ENCODE results near the gene PHLPP2.

Gene PHLPP2

DNA sequence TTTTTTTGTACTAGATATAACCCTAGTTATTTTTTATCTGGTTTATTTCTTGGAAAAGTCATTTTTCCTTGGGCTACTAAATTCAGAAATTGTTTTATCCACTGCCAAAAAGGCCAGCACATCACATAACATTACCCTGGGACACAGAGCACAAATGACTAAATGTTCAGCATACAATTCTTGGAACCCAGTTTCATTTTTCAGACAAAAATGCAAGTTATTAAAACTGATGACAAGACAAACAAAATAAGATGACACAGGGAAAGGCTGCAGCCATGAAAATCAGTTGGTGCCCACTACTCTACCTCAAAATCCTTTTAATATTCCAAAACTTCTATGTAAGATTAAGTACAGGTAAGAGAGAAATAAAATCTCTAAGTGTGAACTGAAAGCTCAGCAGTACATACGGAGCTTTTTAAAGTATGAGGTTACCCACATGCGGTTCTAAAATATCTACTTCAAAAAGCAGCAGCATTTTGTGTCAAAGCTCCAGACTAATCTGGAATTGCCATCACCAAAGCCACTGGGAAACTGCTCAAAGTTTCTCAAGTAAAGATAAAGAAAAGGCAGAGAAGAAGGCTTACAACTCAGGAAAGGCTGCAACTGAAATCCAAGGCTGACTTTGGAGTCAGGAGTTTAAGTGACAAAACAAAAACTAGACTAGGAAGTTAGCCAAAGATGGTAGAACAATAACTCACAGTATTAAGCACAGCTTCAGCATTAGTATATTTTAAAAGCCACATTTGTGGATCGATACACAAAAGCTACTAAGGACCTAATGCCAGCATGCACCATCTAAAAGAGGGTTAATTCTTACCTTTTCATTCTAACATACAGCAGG, 42.8 kb upstream of the PHLPP2 start:
- H3K9me3 ChIP-seq (ENCODE audit: low read length) = peaks cover 4% of the 10 kb centered on the region; the same call in 1 of the 2 replicates
- no peak overlapping the region for H3K4me2 ChIP-seq (ENCODE audit: low read length)
- no peaks in the 10 kb centered on the region for H3K27me3 ChIP-seq (ENCODE audit: insufficient read depth, low read length)
- H3K4me1 ChIP-seq (ENCODE audit: insufficient read depth, low read length, severe bottlenecking) = no peaks in the 10 kb centered on the region
- no peak overlapping the region for H3K9ac ChIP-seq (ENCODE audit: low read length)
- TF ChIP-seq, protein P1, sequence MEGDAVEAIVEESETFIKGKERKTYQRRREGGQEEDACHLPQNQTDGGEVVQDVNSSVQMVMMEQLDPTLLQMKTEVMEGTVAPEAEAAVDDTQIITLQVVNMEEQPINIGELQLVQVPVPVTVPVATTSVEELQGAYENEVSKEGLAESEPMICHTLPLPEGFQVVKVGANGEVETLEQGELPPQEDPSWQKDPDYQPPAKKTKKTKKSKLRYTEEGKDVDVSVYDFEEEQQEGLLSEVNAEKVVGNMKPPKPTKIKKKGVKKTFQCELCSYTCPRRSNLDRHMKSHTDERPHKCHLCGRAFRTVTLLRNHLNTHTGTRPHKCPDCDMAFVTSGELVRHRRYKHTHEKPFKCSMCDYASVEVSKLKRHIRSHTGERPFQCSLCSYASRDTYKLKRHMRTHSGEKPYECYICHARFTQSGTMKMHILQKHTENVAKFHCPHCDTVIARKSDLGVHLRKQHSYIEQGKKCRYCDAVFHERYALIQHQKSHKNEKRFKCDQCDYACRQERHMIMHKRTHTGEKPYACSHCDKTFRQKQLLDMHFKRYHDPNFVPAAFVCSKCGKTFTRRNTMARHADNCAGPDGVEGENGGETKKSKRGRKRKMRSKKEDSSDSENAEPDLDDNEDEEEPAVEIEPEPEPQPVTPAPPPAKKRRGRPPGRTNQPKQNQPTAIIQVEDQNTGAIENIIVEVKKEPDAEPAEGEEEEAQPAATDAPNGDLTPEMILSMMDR (IDR thresholded peaks at IDR 0.05; ENCODE audit: low read length) = no peak
- TF ChIP-seq EZH2 (IDR thresholded peaks at IDR 0.05; ENCODE audit: borderline replicate concordance, low read length) = no peak
- H4K20me1 ChIP-seq (ENCODE audit: insufficient read depth, low read length) = no peaks in the 10 kb centered on the region
- no peaks in the 10 kb centered on the region for H3F3A ChIP-seq (ENCODE audit: insufficient read depth, low read length)
- no peaks in the 10 kb centered on the region for H3K79me2 ChIP-seq (ENCODE audit: insufficient read depth, low read length)
- H3K36me3 ChIP-seq (ENCODE audit: insufficient read depth, low read length) = peaks cover 70% of the 10 kb centered on the region
- no peak overlapping the region for H2AFZ ChIP-seq (ENCODE audit: low read length)
- H3K27ac ChIP-seq (ENCODE audit: low read depth, low read length, poor library complexity, severe bottlenecking) = no peak overlapping the region
- no peak overlapping the region for H3K4me3 ChIP-seq (ENCODE audit: low read depth, low read length, poor library complexity, severe bottlenecking)
- H3K9me2 ChIP-seq (ENCODE audit: low read depth, low read length) = no peaks in the 10 kb centered on the region

- no peaks in the 10 kb centered on the region for H3K27me3 ChIP-seq (ENCODE audit: insufficient read depth, low read length)
- no peak overlapping the region for H3K27ac ChIP-seq (ENCODE audit: low read depth, low read length, poor library complexity, severe bottlenecking)
- no peak overlapping the region for H3K4me2 ChIP-seq (ENCODE audit: low read length)
- H3K36me3 ChIP-seq (ENCODE audit: insufficient read depth, low read length) = peaks cover 68% of the 10 kb centered on the region
- no peaks in the 10 kb centered on the region for H3F3A ChIP-seq (ENCODE audit: insufficient read depth, low read length)
- H3K9ac ChIP-seq (ENCODE audit: low read length) = no peak overlapping the region
- H2AFZ ChIP-seq (ENCODE audit: low read length) = no peak overlapping the region
- no peaks in the 10 kb centered on the region for H4K20me1 ChIP-seq (ENCODE audit: insufficient read depth, low read length)
- H3K79me2 ChIP-seq (ENCODE audit: insufficient read depth, low read length) = no peaks in the 10 kb centered on the region
- TF ChIP-seq EZH2 (IDR thresholded peaks at IDR 0.05; ENCODE audit: borderline replicate concordance, low read length) = no peak
- TF ChIP-seq, protein P1 (IDR thresholded peaks at IDR 0.05; ENCODE audit: low read length) = no peak
- H3K9me2 ChIP-seq (ENCODE audit: low read depth, low read length) = no peaks in the 10 kb centered on the region
- H3K9me3 ChIP-seq (ENCODE audit: low read length) = no peaks in the 10 kb centered on the region
- no peak overlapping the region for H3K4me3 ChIP-seq (ENCODE audit: low read depth, low read length, poor library complexity, severe bottlenecking)
- H3K4me1 ChIP-seq (ENCODE audit: insufficient read depth, low read length, severe bottlenecking) = no peaks in the 10 kb centered on the region
These were observed 37.7 kb upstream of the PHLPP2 start for GRCh38 chr16:71762186-71762585.

GRCh38 chr16:71761097-71761496, 36.6 kb upstream of the PHLPP2 start:
- Histone ChIP-seq H4K20me1 (ENCODE audit: insufficient read depth, low read length) (no peaks in the 10 kb centered on the region), H3K9ac (ENCODE audit: low read length) (no peak overlapping the region), H3K4me3 (ENCODE audit: low read depth, low read length, poor library complexity, severe bottlenecking) (no peak overlapping the region), H3K9me3 (ENCODE audit: low read length) (no peaks in the 10 kb centered on the region), H3K36me3 (ENCODE audit: insufficient read depth, low read length) (peaks cover 76% of the 10 kb centered on the region), H3K4me1 (ENCODE audit: insufficient read depth, low read length, severe bottlenecking) (no peaks in the 10 kb centered on the region), H3K4me2 (ENCODE audit: low read length) (no peak overlapping the region), H3K9me2 (ENCODE audit: low read depth, low read length) (no peaks in the 10 kb centered on the region), H3K27me3 (ENCODE audit: insufficient read depth, low read length) (no peaks in the 10 kb centered on the region), H3F3A (ENCODE audit: insufficient read depth, low read length) (no peaks in the 10 kb centered on the region), H3K79me2 (ENCODE audit: insufficient read depth, low read length) (no peaks in the 10 kb centered on the region), H2AFZ (ENCODE audit: low read length) (no peak overlapping the region), H3K27ac (ENCODE audit: low read depth, low read length, poor library complexity, severe bottlenecking) (no peak overlapping the region)
- TF ChIP-seq EZH2 (IDR thresholded peaks at IDR 0.05; ENCODE audit: borderline replicate concordance, low read length) = no peak
- TF ChIP-seq, protein P1 (IDR thresholded peaks at IDR 0.05; ENCODE audit: low read length) = no peak

Data from OCI-LY1 (cell line).